ENCODE results near the gene THRB. TPM values are rescaled to one million over a fixed set of nuclear protein-coding genes. Genes with fewer than 3 reads are reported as not detected.

THRB gene
- total RNA-seq, 4 donors from 2014 or later = 9.8 to 52.4 (median 31.3) TPM

- no peaks in the 10 kb centered on the region for H3K27me3 ChIP-seq
- in situ Hi-C loops (cut with MboI; ENCODE audit: low pct_ligation_motif_present in 1 of 4, low pct_unique_long_range_greater_than_20kb in 1 of 4, low sequenced_read_pairs in 3 of 4) (no loop called here), intact Hi-C loops (cut with DNase I; ENCODE audit: low total_unique reads) (no loop called here)
- H3K9me3 ChIP-seq = no peaks in the 10 kb centered on the region
- H3K4me1 ChIP-seq = peaks cover 0 to 34% (median 10%) of the 10 kb centered on the region in 4 donors
- DNase-seq = no peak
- WGBS, 2 donors (ENCODE audit: low coverage in 1 of 2) = 58 to 100% methylated on average over 1 to 2 of the region's 2 CpGs
- no peak for TF ChIP-seq EP300 (IDR thresholded peaks at IDR 0.05; ENCODE audit: low read depth)
- TF ChIP-seq POLR2A (IDR thresholded peaks at IDR 0.05) = no peak
- no peak for TF ChIP-seq CTCF (IDR thresholded peaks at IDR 0.05)
- TF ChIP-seq POLR2AphosphoS5 (IDR thresholded peaks at IDR 0.05) = no peak
- H3K27ac ChIP-seq = peak overlapping the region in 1 of 4 donors; percentile 9
- H3K36me3 ChIP-seq = no peaks in the 10 kb centered on the region
- no peak overlapping the region for H3K4me3 ChIP-seq
These were observed 13.2 kb upstream of the THRB start for GRCh38 chr3:24507776-24508422.

- Histone ChIP-seq H3K4me1 (peaks cover 0 to 39% (median 10%) of the 10 kb centered on the region in 4 donors), H3K27me3 (no peaks in the 10 kb centered on the region), H3K9me3 (no peaks in the 10 kb centered on the region), H3K36me3 (no peaks in the 10 kb centered on the region), H3K4me3 (no peak overlapping the region), H3K27ac (peak overlapping the region in 2 of 4 donors; percentile 9)
- no peak for DNase-seq
- WGBS, 2 donors (ENCODE audit: low coverage in 1 of 2) = 53 to 65% methylated on average over 2 to 3 of the region's 3 CpGs
- no peak for TF ChIP-seq EP300 (IDR thresholded peaks at IDR 0.05; ENCODE audit: low read depth)
- TF ChIP-seq POLR2AphosphoS5 (IDR thresholded peaks at IDR 0.05) = peak in 1 of 3 donors; percentile 35
- intact Hi-C loops (cut with DNase I; ENCODE audit: low total_unique reads) (no loop called here), in situ Hi-C loops (cut with MboI; ENCODE audit: low pct_ligation_motif_present in 1 of 4, low pct_unique_long_range_greater_than_20kb in 1 of 4, low sequenced_read_pairs in 3 of 4) (no loop called here)
These were observed 12.5 kb upstream of the THRB start for GRCh38 chr3:24506966-24507775.

GRCh38 chr3:24505691-24506550 lies 11.3 kb upstream of the THRB start:
- WGBS, 2 donors (ENCODE audit: low coverage in 1 of 2) = 57 to 59% methylated on average over 6 to 7 of the region's 7 CpGs
- in situ Hi-C loops (cut with MboI; ENCODE audit: low pct_ligation_motif_present in 1 of 4, low pct_unique_long_range_greater_than_20kb in 1 of 4, low sequenced_read_pairs in 3 of 4) = no loop called here
- Histone ChIP-seq H3K4me1 (peaks cover 0 to 39% (median 10%) of the 10 kb centered on the region in 4 donors), H3K4me3 (no peak overlapping the region), H3K27me3 (no peaks in the 10 kb centered on the region), H3K36me3 (no peaks in the 10 kb centered on the region), H3K27ac (peak overlapping the region in 3 of 4 donors; percentile 30 to 52 (median 41)), H3K9me3 (no peaks in the 10 kb centered on the region)
- no peak for DNase-seq
- intact Hi-C loops (cut with DNase I; ENCODE audit: low total_unique reads) = no loop called here
- no peak for TF ChIP-seq EP300 (IDR thresholded peaks at IDR 0.05; ENCODE audit: low read depth)
- no peak for TF ChIP-seq POLR2AphosphoS5 (IDR thresholded peaks at IDR 0.05)
- no peak for TF ChIP-seq POLR2A (IDR thresholded peaks at IDR 0.05)
- TF ChIP-seq CTCF (IDR thresholded peaks at IDR 0.05) = no peak

- intact Hi-C loops (cut with DNase I; ENCODE audit: low total_unique reads) = no loop called here
These were observed 10.1 kb upstream of the THRB start for GRCh38 chr3:24504772-24505171.

More at GRCh38 chr3:24504772-24505171, 10.1 kb upstream of the THRB start:
- Histone ChIP-seq H3K27ac (no peak overlapping the region), H3K36me3 (no peaks in the 10 kb centered on the region), H3K27me3 (no peaks in the 10 kb centered on the region), H3K9me3 (no peaks in the 10 kb centered on the region), H3K4me1 (peaks cover 0 to 39% (median 10%) of the 10 kb centered on the region in 4 donors), H3K4me3 (no peak overlapping the region)
- DNase-seq = no peak
- no peak for TF ChIP-seq POLR2AphosphoS5 (IDR thresholded peaks at IDR 0.05)
- TF ChIP-seq EP300 (IDR thresholded peaks at IDR 0.05; ENCODE audit: low read depth) = no peak
- TF ChIP-seq POLR2A (IDR thresholded peaks at IDR 0.05) = no peak
- no peak for TF ChIP-seq CTCF (IDR thresholded peaks at IDR 0.05)
- in situ Hi-C loops (cut with MboI; ENCODE audit: low pct_ligation_motif_present in 1 of 4, low pct_unique_long_range_greater_than_20kb in 1 of 4, low sequenced_read_pairs in 3 of 4) = loop anchor here in 1 of 4 donors (5.0 kb wide), 1 partner anchor 252 kb away; no protein-coding TSS in a partner anchor
